H1 (cell line): ENCODE results near the gene RINT1. TPM values are rescaled to one million over a fixed set of nuclear protein-coding genes. Genes with fewer than 3 reads are reported as not detected.
A peak's percentile ranks its signal among the peaks of the same experiment; 100 is the strongest.

Source experiments
- CTCF ChIA-PET: fragments of 300-600 bp; sonication (Branson Sonifier 250); formaldehyde crosslinking; loops from one replicate; lab custom pipeline; 2021; ENCODE audit not compliant: partially characterized antibody; lab: Charles Lee
- POLR2A ChIA-PET: fragments of 300-600 bp; sonication (Branson Sonifier 250); formaldehyde crosslinking; loops from one replicate; lab custom pipeline; 2021; ENCODE audit warnings: inconsistent platforms; ENCODE audit not compliant: partially characterized antibody; lab: Charles Lee
- DNase-seq, 2 experiments: peaks; one replicate each; pipeline versions ENCODE4 v3.0.0 to v3.0.0-alpha.2; 2010 to 2022; ENCODE audit warnings: low spot score in 2 of 2, low read depth in 1 of 2, mixed read lengths in 1 of 2
- FAIRE-seq: peaks from 2 replicates; lab custom pipeline; 2011; peaks lifted over from hg19 to GRCh38; lab: Jason Lieb, UNC
- H2AFZ ChIP-seq: 2 replicates; pipeline ENCODE4 v1.8.1; 2012; ENCODE audit warnings: low read length, inconsistent platforms
- H2AK5ac ChIP-seq: 2 replicates; pipeline ENCODE4 v1.6.1; 2013; ENCODE audit warnings: low read depth, low read length
- H2BK120ac ChIP-seq: replicated peaks from 2 replicates; pipeline ENCODE3; 2013; ENCODE audit warnings: low read depth, low read length, inconsistent platforms
- H2BK12ac ChIP-seq: 2 replicates; pipeline ENCODE4 v1.6.1; 2013; ENCODE audit warnings: low read depth, low read length
- H2BK15ac ChIP-seq: 2 replicates; pipeline ENCODE4 v1.6.1; 2013; ENCODE audit warnings: low read length
- H2BK20ac ChIP-seq: 2 replicates; pipeline ENCODE4 v1.6.1; 2013; ENCODE audit warnings: low read length
- H2BK5ac ChIP-seq: 2 replicates; pipeline ENCODE4 v1.6.1; 2013; ENCODE audit warnings: low read depth, low read length
- H3K14ac ChIP-seq: 2 replicates; pipeline ENCODE4 v1.6.1; 2013; ENCODE audit warnings: inconsistent platforms; ENCODE audit not compliant: insufficient read length
- H3K18ac ChIP-seq: 2 replicates; pipeline ENCODE4 v1.6.1; 2013; ENCODE audit warnings: low read length; ENCODE audit errors: extremely low read depth
- H3K23ac ChIP-seq: 2 replicates; pipeline ENCODE4 v1.6.1; 2013; ENCODE audit warnings: inconsistent platforms; ENCODE audit not compliant: insufficient read length
- H3K23me2 ChIP-seq: 2 replicates; pipeline ENCODE4 v1.6.1; 2013; ENCODE audit warnings: low read depth, low read length
- H3K27ac ChIP-seq: 2 replicates; pipeline ENCODE4 v1.6.1; 2011; ENCODE audit warnings: low read depth, low read length, inconsistent platforms
- H3K27me3 ChIP-seq, 4 experiments: replicated peaks in 1 of 4; 1 replicate in 1 of 4; 2 replicates in 3 of 4; pipeline versions ENCODE4 v1.6.1 to v1.8.1; 2011 to 2013; ENCODE audit warnings: low read length in 3 of 4, mild to moderate bottlenecking in 3 of 4, inconsistent platforms in 2 of 4, mixed read lengths in 2 of 4, moderate library complexity in 1 of 4; ENCODE audit not compliant: control insufficient read depth in 3 of 4, insufficient read depth in 3 of 4; ENCODE audit errors: extremely low read depth in 1 of 4
- H3K36me3 ChIP-seq, 4 experiments: 2 replicates each; pipeline versions ENCODE4 v1.6.1 to v1.8.1; 2011 to 2013; ENCODE audit warnings: mild to moderate bottlenecking in 4 of 4, low read length in 3 of 4, moderate library complexity in 2 of 4, control low read depth in 1 of 4, inconsistent platforms in 1 of 4; ENCODE audit not compliant: insufficient read depth in 4 of 4, control insufficient read depth in 2 of 4
- H3K4ac ChIP-seq: replicated peaks from 2 replicates; pipeline ENCODE3; 2013; ENCODE audit warnings: low read length, low read depth, mixed read lengths, inconsistent platforms; ENCODE audit not compliant: insufficient read length
- H3K4me1 ChIP-seq, 4 experiments: replicated peaks in 1 of 4; 1 replicate in 1 of 4; 2 replicates in 3 of 4; pipeline versions ENCODE4 v1.6.1 to v1.8.1; 2011 to 2013; ENCODE audit warnings: low read length in 3 of 4, inconsistent platforms in 2 of 4, mixed read lengths in 1 of 4; ENCODE audit not compliant: insufficient read depth in 4 of 4, control insufficient read depth in 3 of 4
- H3K4me2 ChIP-seq, 2 experiments: 2 replicates each; pipeline versions ENCODE4 v1.6.1 to v1.8.1; 2011 to 2013; ENCODE audit warnings: low read depth in 2 of 2, low read length in 2 of 2, control low read depth in 1 of 2, inconsistent platforms in 1 of 2, mild to moderate bottlenecking in 1 of 2; ENCODE audit not compliant: insufficient read depth in 1 of 2
- H3K4me3 ChIP-seq, 4 experiments: fragments of 200-600, 300-600 bp in 1 of 4; sonication (generic), shearing (Covaris generic), sonication (Bioruptor Twin) in 1 of 4; 2 replicates each; pipeline versions ENCODE4 v1.5.1 to v1.8.1; 2011 to 2016; ENCODE audit warnings: low read length in 4 of 4, low read depth in 3 of 4, control low read depth in 2 of 4, inconsistent platforms in 2 of 4, mild to moderate bottlenecking in 2 of 4, mixed read lengths in 1 of 4, moderate library complexity in 1 of 4; ENCODE audit not compliant: insufficient read depth in 2 of 4; ENCODE audit errors: extremely low read depth in 1 of 4
- H3K56ac ChIP-seq: replicated peaks from 2 replicates; pipeline ENCODE3; 2013; ENCODE audit warnings: low read depth, mild to moderate bottlenecking, mixed read lengths, low read length, inconsistent platforms; ENCODE audit not compliant: insufficient read length
- H3K79me1 ChIP-seq: 2 replicates; pipeline ENCODE4 v1.6.1; 2013; ENCODE audit warnings: low read depth, low read length, control low read depth
- H3K79me2 ChIP-seq, 2 experiments: 2 replicates each; pipeline versions ENCODE4 v1.6.1 to v1.8.1; 2012 to 2013; ENCODE audit warnings: low read length in 2 of 2, mild to moderate bottlenecking in 2 of 2, inconsistent platforms in 1 of 2; ENCODE audit not compliant: insufficient read depth in 2 of 2, control insufficient read depth in 1 of 2
- H3K9ac ChIP-seq, 4 experiments: replicated peaks in 1 of 4; 1 replicate in 1 of 4; 2 replicates in 3 of 4; pipeline versions ENCODE4 v1.6.1 to v1.8.1; 2011 to 2013; ENCODE audit warnings: low read depth in 3 of 4, low read length in 3 of 4, control low read depth in 2 of 4, mild to moderate bottlenecking in 2 of 4, moderate library complexity in 2 of 4, inconsistent platforms in 1 of 4; ENCODE audit errors: extremely low read depth in 1 of 4
- H3K9me3 ChIP-seq, 2 experiments: 2 replicates each; pipeline versions ENCODE4 v1.6.1 to v1.8.1; 2012 to 2013; ENCODE audit warnings: mild to moderate bottlenecking in 2 of 2, moderate library complexity in 2 of 2, control low read depth in 1 of 2, inconsistent platforms in 1 of 2, low read depth in 1 of 2, low read length in 1 of 2, mixed read lengths in 1 of 2; ENCODE audit not compliant: insufficient read depth in 2 of 2
- H4K20me1 ChIP-seq, 2 experiments: replicated peaks in 1 of 2; 2 replicates each; pipeline versions ENCODE3 to v1.8.1; 2011 to 2013; ENCODE audit warnings: inconsistent platforms in 2 of 2, low read length in 2 of 2, mild to moderate bottlenecking in 1 of 2; ENCODE audit not compliant: insufficient read depth in 2 of 2, control insufficient read depth in 1 of 2
- H4K5ac ChIP-seq: 2 replicates; pipeline ENCODE4 v1.6.1; 2013; ENCODE audit warnings: low read length, low read depth, mixed read lengths, inconsistent platforms; ENCODE audit not compliant: insufficient read length
- H4K8ac ChIP-seq: 2 replicates; pipeline ENCODE4 v1.8.0; 2013; ENCODE audit warnings: mild to moderate bottlenecking, moderate library complexity, low read length, inconsistent platforms; ENCODE audit not compliant: insufficient read depth; ENCODE audit errors: extremely low read depth
- H4K91ac ChIP-seq: replicated peaks from 2 replicates; pipeline ENCODE3; 2013; ENCODE audit warnings: low read length, mixed read lengths, inconsistent platforms; ENCODE audit not compliant: insufficient read length
- NRF1 ChIP-seq: IDR thresholded peaks from 2 replicates; pipeline ENCODE4 v1.6.1; 2011; ENCODE audit warnings: mild to moderate bottlenecking, low read depth, low read length, improper control_type of control experiment
- RAD21 ChIP-seq, 2 experiments: IDR thresholded peaks in 1 of 2; conservative IDR thresholded peaks in 1 of 2; 2 replicates each; pipeline ENCODE4 v1.6.1; 2011; ENCODE audit warnings: low read depth in 2 of 2, low read length in 2 of 2, improper control_type of control experiment in 1 of 2, inconsistent platforms in 1 of 2, mild to moderate bottlenecking in 1 of 2, moderate library complexity in 1 of 2
- WGBS, 2 experiments: shearing (Covaris generic) in 1 of 2; methylation state at CpG; one replicate each; pipeline versions ENCODE4 v1.1.6 to v1.1.7; 2013 to 2015; ENCODE audit warnings: low lambda C conversion rate in 2 of 2, mixed read lengths in 2 of 2, inconsistent platforms in 1 of 2, low coverage in 1 of 2, missing lambda C conversion rate in 1 of 2; ENCODE audit not compliant: insufficient replicate concordance in 2 of 2, insufficient coverage in 1 of 2, insufficient read length in 1 of 2; ENCODE audit errors: extremely low coverage in 1 of 2, missing lambda C conversion rate in 1 of 2; 5-methylcytosine and 5-hydroxymethylcytosine counted together
- polyA plus RNA-seq, 7 experiments: library from polyadenylated mRNA; depleted of rRNA in 3 of 7; stranded (reverse) in 5 of 7; unstranded in 2 of 7; fragments of >200 nt in 5 of 7; fragments of 200-250 nt in 2 of 7; gene quantifications; 1 replicate in 5 of 7; 2 replicates in 1 of 7; 4 replicates in 1 of 7; pipeline versions ENCODE4 v1.2.1 to v1.2.3, GENCODE V29; 2011 to 2013; ENCODE audit warnings: missing spikeins in 2 of 7, mixed read lengths in 2 of 7
- total RNA-seq: library from RNA; stranded (reverse); fragmentation: NEBNext Ultra II Directional; extraction: Animal tissue kit (Norgen Biotek cat#: 25700); gene quantifications from 2 replicates; pipeline ENCODE4 v1.2.1, GENCODE V29; 2021

The RINT1 gene
- total and polyA plus RNA-seq, 2 of the 8 experiments (the other 6 are each of a cell fraction or from before 2014, with no cell fraction given), result 7.8 to 21.8 TPM

GRCh38 chr7:105487579-105488571 lies 44.1 kb upstream of the RINT1 start:
- H3K9ac ChIP-seq, result no peak overlapping the region
- H3K4ac ChIP-seq, result no peak overlapping the region
- H3K27ac ChIP-seq, result no peak overlapping the region
- H2AK5ac ChIP-seq, result no peak overlapping the region
- no peak overlapping the region for H2BK12ac ChIP-seq
- H3K23me2 ChIP-seq, result no peaks in the 10 kb centered on the region
- peak in 1 of 2 experiments; percentile 32 for DNase-seq
- no peak overlapping the region for H2BK15ac ChIP-seq
- no peaks in the 10 kb centered on the region for H3K27me3 ChIP-seq
- H3K23ac ChIP-seq, result no peak overlapping the region
- H3K79me1 ChIP-seq, result no peaks in the 10 kb centered on the region; the same call in 1 of the 2 replicates
- no peaks in the 10 kb centered on the region for H3K4me1 ChIP-seq
- H3K79me2 ChIP-seq, result no peaks in the 10 kb centered on the region
- no peak overlapping the region for H3K18ac ChIP-seq
- no peak overlapping the region for H3K56ac ChIP-seq
- peaks cover 5 to 40% (median 22%) of the 10 kb centered on the region in 4 experiments; a peak in 6 of 8 replicates for H3K36me3 ChIP-seq
- H2BK120ac ChIP-seq, result no peak overlapping the region
- no peak overlapping the region for H3K14ac ChIP-seq
- H2AFZ ChIP-seq, result no peak overlapping the region
- POLR2A ChIA-PET, result no interaction called here
- no peak for FAIRE-seq
- 92% methylated on average over 6 of the region's 6 CpGs; no CpG with 5 or more reads in 1 of the 2 experiments for WGBS, 2 experiments
- no peak overlapping the region for H2BK20ac ChIP-seq
- CTCF ChIA-PET, result interaction anchor here (0.7 to 1.4 kb wide), 5 partner anchors 26 to 1997 kb away, joined by 3 to 4 read pairs (median 3); partner anchors contain the start of gene RINT1
- H3K4me3 ChIP-seq, result no peak overlapping the region
- H3K4me2 ChIP-seq, result no peak overlapping the region
- H3K9me3 ChIP-seq, result no peaks in the 10 kb centered on the region
- no peak overlapping the region for H2BK5ac ChIP-seq
- no peak overlapping the region for H4K91ac ChIP-seq
- no peak overlapping the region for H4K8ac ChIP-seq
- H4K5ac ChIP-seq, result no peak overlapping the region
- H4K20me1 ChIP-seq, result no peaks in the 10 kb centered on the region
- peak; percentile 34 to 41; a peak in 3 of 4 replicates for TF ChIP-seq RAD21 (IDR thresholded peaks at IDR 0.05 in 1 of 2, conservative IDR thresholded peaks at IDR 0.05 in 1 of 2; ENCODE audit: low read depth in 2 of 2, low read length in 2 of 2)
- TF ChIP-seq NRF1, result no peak
